NCI-H748 (cell line): ENCODE results near the gene EDEM1.

Experiments used
- DNase-seq: peaks from one replicate; lab custom pipeline; 2025; ENCODE audit not compliant: unreplicated experiment; lab: John Stamatoyannopoulos, UW

Gene EDEM1

DNA sequence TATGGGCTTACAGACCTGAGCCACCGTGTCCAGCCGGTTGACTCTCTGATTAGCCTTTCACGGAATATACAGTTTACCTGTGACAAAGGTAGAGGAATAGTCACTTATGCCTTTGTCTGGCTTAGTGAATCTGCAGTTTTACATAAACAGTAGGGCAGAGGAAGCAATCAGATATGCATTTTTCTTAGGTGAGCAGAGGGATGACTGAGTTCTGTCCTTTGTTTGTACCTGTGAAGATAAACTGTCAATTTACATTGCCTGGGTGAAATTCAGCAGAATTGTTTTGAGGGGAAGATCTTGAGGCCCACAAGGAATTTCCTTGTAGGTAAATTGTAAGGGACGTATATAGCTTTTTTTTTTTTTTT, 10.8 kb downstream of the EDEM1 start:
- no peak for DNase-seq

DNA sequence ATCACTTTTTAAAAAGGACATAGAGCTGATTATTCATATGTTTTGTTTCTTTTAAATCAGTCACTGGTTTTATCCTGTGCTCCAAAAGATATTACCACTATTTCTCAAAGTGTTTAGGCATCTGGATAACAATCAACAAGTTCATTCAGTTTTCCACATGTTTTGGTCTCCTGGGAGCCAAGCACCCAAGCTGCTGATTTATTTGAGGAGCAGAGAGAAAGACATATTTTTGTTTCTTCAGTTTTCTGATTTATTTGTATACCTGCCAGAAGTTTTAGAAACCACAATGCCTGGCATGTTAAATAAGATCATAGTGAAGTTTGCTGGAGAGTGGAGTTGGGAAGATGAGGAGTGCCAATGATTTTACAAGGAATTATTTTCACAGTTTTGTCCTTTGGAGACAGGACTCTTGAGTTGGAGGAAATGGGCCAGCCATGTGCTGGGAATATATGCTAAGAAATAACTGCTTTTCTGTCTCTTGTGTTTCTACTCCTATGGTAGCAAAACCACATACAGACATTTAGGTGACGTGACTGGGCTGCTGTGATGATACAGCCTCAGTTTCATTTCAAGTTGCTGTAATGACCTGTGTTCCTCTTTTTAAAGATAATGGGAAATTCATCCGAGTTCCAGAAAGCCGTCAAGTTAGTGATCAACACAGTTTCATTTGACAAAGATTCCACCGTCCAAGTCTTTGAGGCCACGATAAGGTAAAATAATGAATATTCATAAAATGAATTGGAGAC, 11.7 kb downstream of the EDEM1 start:
- no peak for DNase-seq

DNA sequence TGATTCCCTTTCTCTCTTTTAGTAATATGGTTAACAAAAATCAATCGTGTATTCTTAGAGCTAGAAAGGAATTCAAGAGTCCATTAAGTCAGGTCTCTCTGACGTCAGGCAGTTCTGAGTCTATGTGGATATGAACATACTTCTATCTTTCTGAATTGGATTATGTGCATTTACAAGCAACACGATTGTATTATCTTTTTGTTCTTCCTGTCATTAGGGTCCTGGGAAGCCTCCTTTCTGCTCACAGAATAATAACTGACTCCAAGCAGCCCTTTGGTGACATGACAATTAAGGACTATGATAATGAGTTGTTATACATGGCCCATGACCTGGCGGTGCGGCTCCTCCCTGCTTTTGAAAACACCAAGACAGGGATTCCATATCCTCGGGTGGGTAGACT, 14.0 kb downstream of the EDEM1 start:
- DNase-seq, result peak; percentile 50

DNA sequence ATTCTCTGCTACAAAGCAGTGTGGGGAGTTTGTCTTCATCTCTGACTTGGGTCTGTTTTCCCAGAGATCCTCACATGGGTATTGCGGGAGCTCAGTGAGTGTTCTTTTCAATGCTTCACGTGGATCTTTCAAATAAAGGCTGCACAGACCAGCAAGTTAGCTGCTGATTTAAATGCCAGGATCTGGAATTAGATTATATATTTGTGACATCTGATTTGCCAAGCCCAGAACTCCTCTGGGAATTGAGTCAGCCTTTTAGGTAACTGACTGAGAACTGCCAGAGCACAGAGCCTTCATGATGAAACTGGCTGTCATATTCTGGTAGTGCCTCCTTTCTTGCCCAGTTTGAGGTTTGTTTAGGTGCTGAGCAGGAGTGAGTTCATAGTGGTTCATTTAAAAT, 14.7 kb downstream of the EDEM1 start:
- no peak for DNase-seq

DNA sequence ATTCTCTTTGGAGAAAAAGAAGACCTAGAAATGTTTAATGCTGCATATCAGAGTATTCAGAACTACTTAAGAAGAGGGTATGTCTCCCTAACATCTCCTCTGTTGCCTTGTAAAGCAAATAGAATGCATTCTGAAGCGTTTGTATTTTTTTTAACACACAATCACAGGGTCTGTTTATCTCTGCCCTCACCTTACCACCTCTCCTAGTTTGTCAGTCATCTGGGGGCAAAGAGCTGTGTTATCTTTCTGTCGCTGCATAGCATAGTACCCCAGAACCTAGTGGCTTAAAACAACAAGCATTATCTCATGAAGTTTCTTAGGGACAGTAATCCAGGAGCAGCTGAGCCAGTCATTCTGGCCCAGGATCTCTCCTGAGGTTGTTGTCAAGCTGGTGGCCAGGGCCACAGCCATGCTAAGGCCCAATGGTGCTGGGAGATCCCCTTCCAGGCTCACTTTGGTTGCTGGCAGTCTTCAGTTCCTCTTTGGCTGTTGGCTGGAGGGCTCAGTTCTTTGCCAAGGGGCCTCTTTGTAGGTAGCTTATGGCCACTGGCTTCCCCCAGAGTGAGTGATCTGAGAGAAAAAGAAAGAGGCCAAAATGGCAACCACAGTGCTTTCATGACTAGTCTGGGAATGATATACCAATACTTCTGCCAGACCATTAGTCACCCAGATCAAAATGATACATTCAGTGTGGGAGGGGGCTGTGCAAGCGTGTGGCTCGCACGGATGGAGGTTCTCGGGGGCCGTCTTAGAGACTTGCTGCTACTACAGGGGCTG, 17.8 kb downstream of the EDEM1 start:
- no peak for DNase-seq

DNA sequence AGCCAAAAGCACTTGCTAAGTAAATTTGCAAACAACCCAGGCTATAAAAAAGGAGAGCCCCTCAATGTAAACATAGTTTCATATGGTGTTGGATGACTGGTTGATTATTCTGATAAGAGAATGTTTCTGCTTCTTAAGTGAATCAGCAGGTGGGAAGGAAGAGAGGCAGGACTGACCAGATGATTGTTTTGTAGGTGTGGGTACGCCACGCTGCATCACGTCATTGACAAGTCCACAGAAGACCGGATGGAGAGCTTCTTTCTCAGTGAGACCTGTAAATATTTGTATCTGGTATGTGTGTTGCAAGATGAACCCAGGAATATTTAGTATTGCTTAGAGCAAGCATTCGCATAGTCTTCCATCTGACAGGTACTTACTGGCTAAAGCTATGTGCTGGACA, 23.4 kb downstream of the EDEM1 start:
- peak; percentile 94 for DNase-seq

DNA sequence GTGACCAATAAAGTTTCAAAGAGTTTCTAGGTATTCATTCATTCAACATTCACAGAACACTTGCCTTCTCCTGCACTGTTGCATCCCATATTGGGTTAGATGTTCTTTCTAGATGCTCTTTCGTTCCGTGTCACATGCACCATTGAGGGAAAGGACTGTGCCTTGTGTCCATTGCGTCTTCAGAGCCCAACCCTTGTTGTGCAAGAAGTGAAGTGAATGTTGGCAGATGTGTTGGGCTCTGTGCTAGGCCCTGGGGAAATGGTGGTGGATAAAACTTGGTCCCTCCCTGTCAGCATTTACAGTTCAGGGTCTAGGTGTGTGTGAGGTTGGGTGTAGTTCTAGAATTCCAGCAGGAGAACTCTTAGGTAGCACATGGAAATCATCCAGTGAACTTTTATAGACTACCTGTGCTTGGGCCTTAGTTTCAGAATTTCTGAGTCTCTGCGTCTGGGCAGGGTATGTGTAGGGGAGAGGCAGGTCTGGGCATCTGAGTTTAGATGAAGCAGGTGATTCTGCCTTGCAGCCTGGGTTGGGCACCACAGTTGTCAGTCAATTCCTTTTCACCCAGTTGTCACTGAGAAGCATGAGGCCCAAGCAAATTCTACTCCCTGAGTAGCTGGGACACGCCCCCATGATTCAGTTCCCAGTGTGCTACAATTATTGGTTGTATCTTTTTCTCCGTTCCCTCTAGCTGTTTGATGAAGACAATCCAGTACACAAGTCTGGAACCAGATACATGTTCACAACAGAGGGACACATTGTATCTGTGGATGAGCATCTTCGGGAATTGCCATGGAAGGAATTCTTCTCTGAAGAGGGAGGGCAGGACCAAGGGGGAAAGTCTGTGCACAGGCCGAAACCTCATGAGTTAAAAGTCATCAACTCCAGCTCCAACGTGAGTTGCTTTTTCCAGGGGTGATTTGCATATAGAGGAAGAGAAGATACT, 25.4 kb downstream of the EDEM1 start:
- no peak for DNase-seq

DNA sequence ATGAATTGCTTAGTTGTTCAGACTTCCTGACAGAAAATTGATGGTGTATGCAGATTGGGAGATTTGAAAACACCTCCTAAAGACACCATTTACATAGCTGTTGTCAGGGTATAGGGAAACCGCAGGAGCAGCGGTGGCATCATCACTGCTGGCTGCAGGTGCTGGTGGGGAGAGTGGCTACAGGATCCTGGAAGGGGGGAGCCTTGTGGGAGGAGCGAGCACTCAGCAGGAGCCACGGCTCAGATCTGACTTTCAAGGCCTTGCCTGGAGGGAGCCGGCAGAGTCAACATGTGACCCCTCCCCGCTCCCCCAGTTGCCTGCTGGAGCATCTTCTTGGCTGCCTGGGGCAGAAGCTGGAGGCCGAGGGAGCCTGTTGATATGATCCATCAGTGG, 26.1 kb downstream of the EDEM1 start:
- DNase-seq, result no peak

DNA sequence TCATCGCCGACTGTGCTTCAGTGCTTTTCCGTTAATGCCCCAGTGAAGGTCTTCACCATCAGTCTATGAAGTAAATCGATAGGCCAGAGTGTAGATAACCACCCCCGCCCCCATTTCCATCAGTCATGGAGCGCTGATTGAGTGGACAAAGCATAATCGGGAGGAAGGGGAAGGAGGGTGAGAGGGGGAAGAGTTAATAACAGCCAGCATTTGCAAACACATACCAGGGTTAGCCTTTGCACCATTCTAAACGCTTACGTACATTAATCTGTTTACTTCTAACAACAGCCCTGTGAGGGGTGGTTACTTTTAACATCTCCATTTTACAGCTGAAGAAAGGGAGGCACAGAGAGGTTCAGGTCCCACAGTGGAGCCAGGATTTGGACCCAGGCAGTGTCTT, 26.8 kb downstream of the EDEM1 start:
- DNase-seq, result no peak

DNA sequence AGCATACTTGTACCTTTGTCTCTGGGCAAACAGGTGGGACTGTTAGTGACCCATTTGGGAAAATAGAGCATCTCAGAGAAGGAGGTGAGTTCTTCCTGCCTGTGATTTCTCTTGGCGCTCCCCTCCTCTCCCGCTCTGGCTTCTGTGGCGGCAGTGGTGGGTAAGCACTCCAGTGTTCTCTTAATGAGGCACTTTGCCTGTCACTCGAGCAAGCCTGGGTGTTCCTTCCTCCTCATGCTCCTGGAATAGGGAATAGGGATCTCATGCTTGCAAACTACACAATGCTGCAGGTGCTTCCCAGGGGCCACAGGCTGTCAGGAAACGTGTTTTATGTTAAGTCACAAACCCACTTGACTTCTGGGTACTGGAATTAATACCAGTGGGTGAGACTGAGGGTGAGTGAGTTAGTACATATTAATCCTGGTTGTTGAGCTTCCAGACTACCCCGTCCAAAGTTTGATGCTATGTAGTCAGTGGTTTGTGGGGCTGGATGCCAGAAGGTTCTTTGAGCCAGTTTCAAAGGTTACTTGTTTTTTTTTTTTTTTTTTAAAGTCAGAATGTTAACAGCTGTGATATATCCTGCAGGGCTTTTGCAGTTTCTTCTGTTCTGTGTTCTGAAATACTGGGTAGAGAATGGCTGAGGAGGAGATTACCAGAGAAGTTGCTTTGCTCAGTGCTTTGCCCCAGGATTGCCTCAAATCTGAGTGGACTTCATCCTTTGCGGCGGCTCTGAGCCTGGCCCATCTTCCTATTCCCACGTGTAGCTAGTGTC, 30.5 kb downstream of the EDEM1 start:
- no peak for DNase-seq

DNA sequence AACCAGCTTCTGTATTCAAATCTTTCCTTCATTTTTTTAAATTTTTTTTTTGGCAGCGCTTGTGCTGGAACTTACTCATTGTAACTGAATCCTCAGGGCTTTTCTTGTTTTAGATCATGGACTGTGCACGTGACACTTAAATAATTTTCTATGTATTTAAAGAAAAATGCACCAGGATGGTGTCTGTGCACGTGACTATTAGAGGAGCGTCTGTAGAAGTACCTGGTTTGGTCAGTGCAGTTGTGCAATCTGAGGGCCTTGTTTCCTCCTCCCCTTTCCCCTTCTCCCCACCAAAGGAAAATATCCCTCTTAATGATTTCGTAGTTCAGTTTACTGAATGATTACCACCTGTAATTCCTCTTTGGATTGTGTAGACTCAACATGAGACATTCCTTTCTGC, 31.3 kb downstream of the EDEM1 start:
- no peak for DNase-seq

DNA sequence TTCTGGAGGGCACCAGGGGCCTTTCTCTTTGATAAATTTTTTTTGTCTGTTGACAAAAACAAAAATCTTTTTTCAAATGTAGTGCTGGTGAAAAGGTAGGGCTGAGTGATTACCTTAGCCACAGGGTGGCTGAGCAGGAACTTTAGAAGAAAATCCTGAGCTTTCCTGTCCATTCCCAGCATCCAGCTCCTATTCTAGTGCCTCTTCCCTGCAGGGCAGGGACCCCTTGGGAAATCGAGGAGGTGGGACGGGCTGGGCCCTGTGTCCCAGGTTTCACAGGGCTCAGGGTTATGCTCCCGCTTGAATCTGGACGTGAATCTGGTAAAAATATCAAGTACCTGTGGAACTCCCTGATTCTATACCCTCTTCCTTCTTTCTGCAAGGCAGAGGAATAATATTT, 31.7 kb downstream of the EDEM1 start:
- DNase-seq, result no peak

DNA sequence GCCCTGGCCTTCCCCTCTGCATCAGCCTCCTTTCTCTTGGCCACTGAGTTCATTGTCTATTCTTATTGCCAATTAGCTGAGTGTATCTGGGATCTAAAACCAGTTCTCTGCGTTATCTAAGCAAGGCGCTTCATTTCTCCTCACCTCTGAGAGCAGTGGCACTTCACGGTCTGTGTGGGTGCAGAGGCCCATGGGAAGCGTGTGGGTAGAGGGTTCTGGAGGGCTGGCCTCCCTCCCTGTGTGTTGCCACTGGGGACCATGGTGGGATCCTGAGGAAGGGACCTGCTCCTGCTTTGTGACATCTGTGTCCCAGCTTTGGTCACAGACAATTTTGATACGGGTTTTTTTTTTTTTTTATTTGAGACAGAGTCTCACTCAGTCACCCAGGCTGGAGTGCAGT, 32.7 kb downstream of the EDEM1 start:
- DNase-seq, result no peak

DNA sequence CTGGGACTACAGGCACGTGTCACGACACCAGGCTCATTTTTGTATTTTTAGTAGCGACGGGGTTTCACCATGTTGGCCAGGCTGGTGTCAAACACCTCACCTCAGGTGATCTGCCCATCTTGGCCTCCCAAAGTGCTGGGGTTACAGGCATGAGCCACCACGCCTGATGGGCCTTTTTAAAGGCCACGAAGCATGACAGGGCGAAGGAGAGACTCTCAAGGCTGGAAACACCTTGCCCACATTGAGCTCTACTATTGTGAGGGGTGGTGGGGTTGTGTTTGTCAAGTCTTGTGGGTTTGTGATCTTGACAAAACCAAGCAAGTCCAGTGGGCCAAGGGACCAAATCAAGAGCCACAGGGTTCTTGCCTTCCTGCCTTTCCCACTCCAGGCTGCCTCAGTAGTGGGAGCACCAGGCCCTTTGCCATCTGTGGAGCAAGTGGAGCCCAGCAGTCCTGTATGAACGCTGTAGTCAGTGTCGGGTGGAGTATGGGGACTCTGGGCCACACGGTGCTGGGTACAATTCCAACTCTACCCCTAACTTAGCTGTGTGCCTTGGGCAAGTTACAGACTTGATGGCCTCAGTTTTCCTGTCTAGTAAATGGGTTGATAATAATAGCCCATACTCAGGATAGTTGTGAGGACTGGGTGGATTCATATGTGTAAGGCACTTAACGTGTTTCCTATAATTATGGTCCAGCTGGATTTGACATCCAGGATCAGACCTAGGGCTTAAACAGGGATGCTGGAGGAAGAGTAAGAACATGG, 33.3 kb downstream of the EDEM1 start:
- DNase-seq, result no peak

DNA sequence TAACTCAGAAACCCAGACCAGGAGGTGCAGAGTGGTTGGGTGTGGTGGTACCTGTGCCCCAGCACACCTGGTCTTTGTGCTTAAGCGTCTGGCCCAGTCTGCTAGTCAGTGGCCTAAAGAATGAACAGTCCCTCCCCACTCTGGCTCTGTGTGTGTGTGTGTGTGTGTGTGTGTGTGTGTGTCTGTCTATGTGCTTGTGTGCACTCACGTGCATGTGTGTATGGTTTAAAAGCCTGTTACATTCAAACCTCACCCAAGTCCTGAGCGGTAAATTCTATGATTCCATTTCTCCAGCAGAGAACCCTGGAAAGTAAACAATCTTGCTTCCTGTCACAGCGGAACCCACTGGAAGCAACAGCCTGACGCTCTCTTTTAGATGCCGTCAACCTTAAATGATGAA, 34.2 kb downstream of the EDEM1 start:
- DNase-seq, result no peak

DNA sequence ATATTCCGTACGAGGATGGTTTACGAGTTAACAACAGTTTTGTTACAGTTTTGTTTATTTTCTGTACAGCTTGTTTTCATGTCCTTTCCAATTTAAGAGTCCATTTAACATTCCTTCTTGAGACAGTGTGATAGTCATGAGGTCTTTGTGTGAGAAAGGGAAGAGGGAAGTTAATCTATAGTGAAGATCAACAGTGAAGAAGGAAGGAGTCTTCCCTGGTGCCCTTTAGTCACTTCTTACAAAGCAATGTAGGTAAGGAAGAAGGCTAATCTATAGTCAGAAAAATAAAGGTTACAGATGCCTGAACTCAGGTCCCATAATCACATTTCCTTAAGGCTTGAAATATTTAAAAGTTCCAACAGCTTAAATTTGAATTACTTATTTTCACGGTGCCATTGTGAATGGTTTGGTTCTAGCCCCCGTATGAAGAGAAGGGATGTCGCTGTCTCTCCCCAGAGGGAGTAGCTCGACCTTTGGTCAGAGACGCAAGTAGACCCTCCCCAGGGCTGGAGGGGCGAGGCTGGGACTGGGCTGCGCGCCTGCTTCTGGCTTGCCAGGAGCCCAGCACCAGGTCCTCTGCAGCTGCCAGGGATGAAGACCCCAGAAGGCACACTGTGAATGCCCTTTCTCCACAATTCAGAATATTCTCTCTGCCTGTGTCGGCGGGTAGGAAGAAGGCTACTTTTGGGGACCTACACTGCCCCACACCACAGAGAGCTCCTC, 34.9 kb downstream of the EDEM1 start:
- DNase-seq, result no peak

DNA sequence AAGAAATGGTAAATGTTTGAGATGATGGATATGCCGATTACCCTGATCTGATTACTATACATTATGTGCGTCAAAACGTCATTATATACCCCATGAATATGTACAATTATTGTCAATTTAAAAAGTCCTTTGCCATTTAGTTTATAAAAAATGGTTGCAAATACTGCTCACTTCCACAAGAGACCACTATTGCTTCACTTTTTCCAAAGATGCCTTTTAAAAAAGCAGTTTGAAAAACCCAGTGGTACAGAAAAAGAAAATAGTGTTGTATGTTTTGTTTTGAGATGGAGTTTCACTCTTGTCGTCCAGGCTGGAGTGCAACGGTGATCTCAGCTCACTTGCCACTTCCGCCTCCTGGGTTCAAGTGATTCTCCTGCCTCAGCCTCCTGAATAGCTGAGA, 39.3 kb downstream of the EDEM1 start:
- peak; percentile 25 for DNase-seq

DNA sequence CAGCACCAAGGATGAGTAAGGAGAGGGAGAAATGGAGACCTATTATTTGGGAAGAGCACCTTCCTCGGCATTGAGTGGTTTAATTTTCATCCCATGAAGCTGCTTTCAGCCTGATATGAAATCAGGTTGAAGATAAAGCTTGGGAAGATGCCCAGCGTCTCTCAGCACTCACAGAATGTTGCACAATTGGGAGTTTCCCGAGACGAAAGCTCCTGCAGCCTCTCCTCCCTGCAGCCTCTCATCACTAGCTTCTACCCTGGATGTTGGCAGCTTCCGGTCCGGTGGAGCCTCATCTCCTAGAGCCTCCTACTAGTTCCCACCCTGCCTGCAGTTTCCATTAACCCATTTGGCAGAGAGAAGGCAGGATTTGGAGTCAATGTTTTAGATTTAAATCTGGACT, 40.3 kb downstream of the EDEM1 start:
- DNase-seq, result no peak

DNA sequence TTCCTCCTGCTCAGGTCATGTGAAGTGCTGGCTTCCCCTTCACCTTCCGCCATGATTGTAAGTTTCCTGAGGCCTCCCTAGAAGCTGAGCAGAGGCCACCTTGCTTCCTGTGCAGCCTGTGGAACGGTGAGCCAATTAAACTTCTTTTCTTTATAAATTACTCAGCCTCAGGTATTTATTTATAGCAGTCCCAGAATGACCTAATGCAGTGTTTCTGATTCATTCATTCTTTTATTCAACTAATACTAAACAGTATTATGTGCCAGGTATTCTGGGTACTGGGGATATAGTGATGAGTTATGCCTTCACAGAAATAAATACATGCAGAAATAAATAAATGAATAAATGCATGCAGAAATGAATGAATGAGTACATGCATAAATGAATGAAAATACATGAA, 41.9 kb downstream of the EDEM1 start:
- DNase-seq, result no peak

DNA sequence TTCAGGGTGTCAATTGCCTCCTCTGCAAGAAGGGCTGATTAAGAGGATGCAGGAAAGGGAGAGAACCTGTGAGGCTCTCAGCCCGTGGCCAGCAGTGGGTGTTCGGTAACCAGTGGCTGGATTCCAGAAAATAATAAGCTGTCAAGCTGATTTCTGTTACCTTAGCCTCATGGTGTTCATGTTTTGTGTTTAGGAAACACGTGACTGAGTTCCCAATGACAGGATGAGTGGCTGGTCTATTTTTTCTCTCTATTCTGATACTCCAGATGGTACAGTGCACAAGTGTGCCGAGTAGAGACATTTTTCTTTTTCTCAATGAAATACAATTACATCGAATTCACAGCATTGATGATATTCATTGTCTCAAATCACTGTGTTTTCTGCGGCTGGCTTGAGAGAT, 43.6 kb downstream of the EDEM1 start:
- peak; percentile 34 for DNase-seq
